Parathyroid adenoma (tissue), 2 donors: Measurements from ENCODE around the gene WDR26.

ENCODE experiments used
- H2AFZ ChIP-seq: fragments of 300-600 bp; sonication (generic); one replicate; pipeline ENCODE4 v1.7.0; 2017; ENCODE audit warnings: antibody characterized with exemption, mild to moderate bottlenecking
- H3K27ac ChIP-seq: fragments of 300-600 bp; sonication (generic); one replicate; pipeline ENCODE4 v1.7.0; 2017
- H3K27me3 ChIP-seq: fragments of 300-600 bp; sonication (generic); one replicate; pipeline ENCODE4 v1.7.0; 2017; ENCODE audit warnings: low read length; ENCODE audit not compliant: control insufficient read depth, insufficient read depth
- H3K36me3 ChIP-seq: fragments of 300-600 bp; sonication (generic); one replicate; pipeline ENCODE4 v1.7.0; 2017; ENCODE audit warnings: low read length; ENCODE audit not compliant: control insufficient read depth, insufficient read depth
- H3K4me1 ChIP-seq: fragments of 300-600 bp; sonication (generic); one replicate; pipeline ENCODE4 v1.7.0; 2017; ENCODE audit warnings: control low read depth
- H3K4me2 ChIP-seq: fragments of 300-600 bp; sonication (generic); one replicate; pipeline ENCODE4 v1.7.0; 2017; ENCODE audit warnings: low read length
- H3K4me3 ChIP-seq: fragments of 300-600 bp; sonication (generic); one replicate; pipeline ENCODE4 v1.7.0; 2017; ENCODE audit warnings: low read depth, low read length
- H3K79me2 ChIP-seq: fragments of 300-600 bp; sonication (generic); one replicate; pipeline ENCODE4 v1.7.0; 2017; ENCODE audit warnings: control low read depth
- H3K9ac ChIP-seq: fragments of 300-600 bp; sonication (generic); one replicate; pipeline ENCODE4 v1.7.0; 2017; ENCODE audit warnings: mild to moderate bottlenecking
- H3K9me3 ChIP-seq: fragments of 300-600 bp; sonication (generic); one replicate; pipeline ENCODE4 v1.7.0; 2017; ENCODE audit warnings: low read length; ENCODE audit not compliant: control insufficient read depth
- CTCF ChIP-seq: fragments of 300-600 bp; sonication (generic); IDR thresholded peaks from one replicate; pipeline ENCODE4 v1.7.0; 2017; ENCODE audit warnings: antibody characterized with exemption, mild to moderate bottlenecking
- donor health status: primary hyperparathyroidism.

WDR26 gene

GRCh38 chr1:224402472-224403036 lies 32.0 kb downstream of the WDR26 start:
- H3K4me3 ChIP-seq, result no peak overlapping the region
- TF ChIP-seq CTCF, result no peak
- H3K4me1 ChIP-seq, result no peaks in the 10 kb centered on the region
- H3K27ac ChIP-seq, result no peak overlapping the region
- no peaks in the 10 kb centered on the region for H3K27me3 ChIP-seq
- H3K9me3 ChIP-seq, result no peaks in the 10 kb centered on the region
- no peaks in the 10 kb centered on the region for H3K36me3 ChIP-seq
- no peaks in the 10 kb centered on the region for H3K79me2 ChIP-seq
- no peak overlapping the region for H3K9ac ChIP-seq
- H2AFZ ChIP-seq, result no peak overlapping the region
- no peak overlapping the region for H3K4me2 ChIP-seq

- Histone ChIP-seq H3K36me3 (no peaks in the 10 kb centered on the region), H3K4me2 (no peak overlapping the region), H3K27me3 (no peaks in the 10 kb centered on the region), H2AFZ (no peak overlapping the region), H3K4me1 (peaks cover 3% of the 10 kb centered on the region), H3K79me2 (no peaks in the 10 kb centered on the region), H3K9me3 (no peaks in the 10 kb centered on the region), H3K27ac (no peak overlapping the region), H3K9ac (no peak overlapping the region), H3K4me3 (no peak overlapping the region)
- no peak for TF ChIP-seq CTCF
Observed at GRCh38 chr1:224399887-224400286, 34.7 kb downstream of the WDR26 start.

- Histone ChIP-seq H3K9ac (no peak overlapping the region), H3K27ac (no peak overlapping the region), H3K79me2 (no peaks in the 10 kb centered on the region), H3K4me3 (no peak overlapping the region), H3K4me2 (no peak overlapping the region), H3K27me3 (no peaks in the 10 kb centered on the region), H3K4me1 (peaks cover 3% of the 10 kb centered on the region), H3K9me3 (no peaks in the 10 kb centered on the region), H3K36me3 (no peaks in the 10 kb centered on the region), H2AFZ (no peak overlapping the region)
- TF ChIP-seq CTCF, result no peak
Observed at GRCh38 chr1:224393294-224393693, 41.3 kb downstream of the WDR26 start.

- H3K27ac ChIP-seq, result no peak overlapping the region
- no peaks in the 10 kb centered on the region for H3K79me2 ChIP-seq
- peaks cover 3% of the 10 kb centered on the region for H3K4me1 ChIP-seq
- H3K36me3 ChIP-seq, result no peaks in the 10 kb centered on the region
- no peak for TF ChIP-seq CTCF
- no peaks in the 10 kb centered on the region for H3K9me3 ChIP-seq
- no peak overlapping the region for H3K9ac ChIP-seq
- no peak overlapping the region for H2AFZ ChIP-seq
- H3K4me2 ChIP-seq, result no peak overlapping the region
- no peaks in the 10 kb centered on the region for H3K27me3 ChIP-seq
- H3K4me3 ChIP-seq, result no peak overlapping the region
Observed at GRCh38 chr1:224392411-224393249, 42.0 kb downstream of the WDR26 start.
